ENCODE data around the gene METTL4. TPM values are rescaled to one million over a fixed set of nuclear protein-coding genes. Genes with fewer than 3 reads are reported as not detected.

The METTL4 gene
- total and polyA plus RNA-seq, 2 donors (not counting 3 experiments of a cell fraction or from before 2014, with no cell fraction given) = 8.3 to 17.4 TPM

- Histone ChIP-seq H3K9me3 (replicated peaks; ENCODE audit: control insufficient read depth, insufficient read depth, low read length) (no peaks in the 10 kb centered on the region), H3K36me3 (ENCODE audit: control insufficient read depth in 2 of 2, extremely low read depth in 1 of 2, insufficient read depth in 2 of 2, low read length in 2 of 2) (peaks cover 1 to 5% of the 10 kb centered on the region in 2 experiments), H3K9me1 (replicated peaks; ENCODE audit: control insufficient read depth, extremely low read depth, insufficient read depth, low read length) (no peaks in the 10 kb centered on the region), H2AFZ (ENCODE audit: low read depth, low read length) (no peak overlapping the region), H3K27ac (ENCODE audit: insufficient read depth, low read depth, low read length) (no peak overlapping the region), H3K27me3 (ENCODE audit: control insufficient read depth in 2 of 2, insufficient read depth in 2 of 2, low read length in 2 of 2) (no peaks in the 10 kb centered on the region), H3K79me2 (ENCODE audit: control insufficient read depth, insufficient read depth, low read length) (no peaks in the 10 kb centered on the region), H3K4me1 (ENCODE audit: control insufficient read depth, extremely low read depth, insufficient read depth, low read length) (no peaks in the 10 kb centered on the region), H3K9ac (replicated peaks; ENCODE audit: extremely low read depth, insufficient read depth, low read length) (no peak overlapping the region), H3K4me2 (ENCODE audit: insufficient read depth, low read length) (no peak overlapping the region), H3K4me3 (replicated peaks in 1 of 3; ENCODE audit: insufficient read depth in 1 of 3, low read depth in 1 of 3, low read length in 3 of 3) (no peak overlapping the region), H4K20me1 (replicated peaks; ENCODE audit: control insufficient read depth, extremely low read depth, insufficient read depth, low read length) (no peaks in the 10 kb centered on the region)
- TF ChIP-seq FOS (IDR thresholded peaks at IDR 0.05; ENCODE audit: borderline replicate concordance, insufficient read depth, low read length) (no peak), POLR2A (IDR thresholded peaks at IDR 0.05; ENCODE audit: low read depth, low read length) (no peak), JUN (IDR thresholded peaks at IDR 0.05; ENCODE audit: borderline replicate concordance, insufficient read depth, insufficient read length, low read depth) (no peak), MAX (IDR thresholded peaks at IDR 0.05; ENCODE audit: insufficient read depth, insufficient read length) (no peak)
- CTCF ChIA-PET = no interaction called here
- DNase-seq (ENCODE audit: low read depth, low spot score) (no peak), FAIRE-seq (peak; percentile 73)
- dilution Hi-C loops (cut with MboI; ENCODE audit: extremely low pct_ligation_motif_present, low sequenced_read_pairs) = no loop called here
- BruUV-seq (replicated peaks) = no TSS peak
- POLR2A ChIA-PET = no interaction called here
- intact Hi-C loops (cut with micrococcal nuclease) = no loop called here
Observed at GRCh38 chr18:2618009-2618408, 46.7 kb upstream of the METTL4 start.

- ChIA-PET CTCF (no interaction called here), POLR2A (no interaction called here)
- H3K9me1 ChIP-seq (replicated peaks; ENCODE audit: control insufficient read depth, extremely low read depth, insufficient read depth, low read length) = no peaks in the 10 kb centered on the region
- peaks cover 1 to 5% of the 10 kb centered on the region in 2 experiments for H3K36me3 ChIP-seq (ENCODE audit: control insufficient read depth in 2 of 2, extremely low read depth in 1 of 2, insufficient read depth in 2 of 2, low read length in 2 of 2)
- FAIRE-seq = no peak
- no peaks in the 10 kb centered on the region for H3K79me2 ChIP-seq (ENCODE audit: control insufficient read depth, insufficient read depth, low read length)
- no peaks in the 10 kb centered on the region for H3K27me3 ChIP-seq (ENCODE audit: control insufficient read depth in 2 of 2, insufficient read depth in 2 of 2, low read length in 2 of 2)
- no peaks in the 10 kb centered on the region for H3K9me3 ChIP-seq (replicated peaks; ENCODE audit: control insufficient read depth, insufficient read depth, low read length)
- no TSS peak for BruUV-seq (replicated peaks)
- DNase-seq (ENCODE audit: low read depth, low spot score) = no peak
- no peaks in the 10 kb centered on the region for H4K20me1 ChIP-seq (replicated peaks; ENCODE audit: control insufficient read depth, extremely low read depth, insufficient read depth, low read length)
- TF ChIP-seq EZH2 (IDR thresholded peaks at IDR 0.05; ENCODE audit: borderline replicate concordance, low read depth, low read length, severe bottlenecking) (no peak), GATA2 (IDR thresholded peaks at IDR 0.05; ENCODE audit: insufficient read depth, insufficient read length, low read depth, low read length) (no peak), MAX (IDR thresholded peaks at IDR 0.05; ENCODE audit: insufficient read depth, insufficient read length) (no peak), JUN (IDR thresholded peaks at IDR 0.05; ENCODE audit: borderline replicate concordance, insufficient read depth, insufficient read length, low read depth) (no peak), POLR2AphosphoS5 (IDR thresholded peaks at IDR 0.05; ENCODE audit: insufficient read depth, low read depth, low read length) (no peak), CTCF (IDR thresholded peaks at IDR 0.05; ENCODE audit: extremely low read depth in 1 of 2, insufficient read depth in 1 of 2, low read depth in 1 of 2, low read length in 2 of 2) (no peak), FOS (IDR thresholded peaks at IDR 0.05; ENCODE audit: borderline replicate concordance, insufficient read depth, low read length) (no peak), POLR2A (IDR thresholded peaks at IDR 0.05; ENCODE audit: low read depth, low read length) (no peak), MYC (IDR thresholded peaks at IDR 0.05; ENCODE audit: low read depth, low read length) (no peak)
- dilution Hi-C loops (cut with MboI; ENCODE audit: extremely low pct_ligation_motif_present, low sequenced_read_pairs) = no loop called here
- no peak overlapping the region for H3K9ac ChIP-seq (replicated peaks; ENCODE audit: extremely low read depth, insufficient read depth, low read length)
- H3K27ac ChIP-seq (ENCODE audit: insufficient read depth, low read depth, low read length) = no peak overlapping the region
- no peak overlapping the region for H2AFZ ChIP-seq (ENCODE audit: low read depth, low read length)
- no peaks in the 10 kb centered on the region for H3K4me1 ChIP-seq (ENCODE audit: control insufficient read depth, extremely low read depth, insufficient read depth, low read length)
- no peak overlapping the region for H3K4me2 ChIP-seq (ENCODE audit: insufficient read depth, low read length)
- no peak overlapping the region for H3K4me3 ChIP-seq (replicated peaks in 1 of 3; ENCODE audit: insufficient read depth in 1 of 3, low read depth in 1 of 3, low read length in 3 of 3)
- intact Hi-C loops (cut with micrococcal nuclease) = no loop called here
Observed at GRCh38 chr18:2617401-2617998, 46.2 kb upstream of the METTL4 start.

Data from endothelial cell of umbilical vein (primary cell).